Measurements from ENCODE around the gene FOXS1. TPM values are rescaled to one million over a fixed set of nuclear protein-coding genes. Genes with fewer than 3 reads are reported as not detected.

FOXS1 gene
- total RNA-seq = 0.64 and 0.87 TPM in 2 replicates
- polyA plus RNA-seq = 0.96 and 1.1 TPM in 2 replicates

- no peaks in the 10 kb centered on the region for H3K36me3 ChIP-seq (replicated peaks; ENCODE audit: insufficient read depth, low read depth)
- no peak for TF ChIP-seq EZH2 (IDR thresholded peaks at IDR 0.05; ENCODE audit: borderline replicate concordance)
- no peak for TF ChIP-seq EZH2phosphoT487 (IDR thresholded peaks at IDR 0.05; ENCODE audit: low read depth, severe bottlenecking, unreplicated experiment)
- no peak for TF ChIP-seq CTCF (IDR thresholded peaks at IDR 0.05; ENCODE audit: poor library complexity)
- H3K27ac ChIP-seq = no peak within 1 kb of the TSS
- no peaks in the 10 kb centered on the region for H3K9me2 ChIP-seq (replicated peaks; ENCODE audit: insufficient read depth)
- no peaks in the 10 kb centered on the region for H4K20me1 ChIP-seq (ENCODE audit: insufficient read depth, poor library complexity, severe bottlenecking)
- DNase-seq (ENCODE audit: low spot score) = no peak
- peaks cover 30% of the 10 kb centered on the region for H3K27me3 ChIP-seq
- no peak within 1 kb of the TSS for H3K4me2 ChIP-seq
- 73% methylated on average over 21 of the region's 21 CpGs for WGBS (ENCODE audit: low lambda C conversion rate, missing lambda C conversion rate)
- H2AFZ ChIP-seq = no peak within 1 kb of the TSS
- no peak within 1 kb of the TSS for H3K4me3 ChIP-seq
- peaks cover 34% of the 10 kb centered on the region for H3K4me1 ChIP-seq (ENCODE audit: insufficient read depth)
- no peaks in the 10 kb centered on the region for H3K9me3 ChIP-seq (ENCODE audit: low read depth)
- no peaks in the 10 kb centered on the region for H3K79me2 ChIP-seq
Measured at GRCh38 chr20:31845300-31845863, at the start of gene FOXS1. TSS of gene FOXS1 (minus strand) at chr20:31845604. CDS start at chr20:31845542, 62 bp downstream.

GRCh38 chr20:31890646-31891045 is 45.2 kb upstream of the FOXS1 start:
- Histone ChIP-seq H3K36me3 (replicated peaks; ENCODE audit: insufficient read depth, low read depth) (no peaks in the 10 kb centered on the region), H4K20me1 (ENCODE audit: insufficient read depth, poor library complexity, severe bottlenecking) (no peaks in the 10 kb centered on the region), H3K9me3 (ENCODE audit: low read depth) (no peaks in the 10 kb centered on the region), H3K9me2 (replicated peaks; ENCODE audit: insufficient read depth) (no peaks in the 10 kb centered on the region), H3K27ac (no peak overlapping the region), H3K4me3 (no peak overlapping the region), H3K79me2 (no peaks in the 10 kb centered on the region), H2AFZ (no peak overlapping the region), H3K27me3 (peaks cover 4% of the 10 kb centered on the region), H3K4me1 (ENCODE audit: insufficient read depth) (no peaks in the 10 kb centered on the region), H3K4me2 (no peak overlapping the region)
- TF ChIP-seq EZH2 (IDR thresholded peaks at IDR 0.05; ENCODE audit: borderline replicate concordance) (no peak), CTCF (IDR thresholded peaks at IDR 0.05; ENCODE audit: poor library complexity) (no peak), EZH2phosphoT487 (IDR thresholded peaks at IDR 0.05; ENCODE audit: low read depth, severe bottlenecking, unreplicated experiment) (no peak)
- WGBS (ENCODE audit: low lambda C conversion rate, missing lambda C conversion rate) = 74% methylated on average over 8 of the region's 8 CpGs
- DNase-seq (ENCODE audit: low spot score) = no peak

- Histone ChIP-seq H3K4me2 (no peak overlapping the region), H3K27ac (no peak overlapping the region), H3K9me3 (ENCODE audit: low read depth) (no peaks in the 10 kb centered on the region), H3K4me1 (ENCODE audit: insufficient read depth) (no peaks in the 10 kb centered on the region), H3K9me2 (replicated peaks; ENCODE audit: insufficient read depth) (no peaks in the 10 kb centered on the region), H4K20me1 (ENCODE audit: insufficient read depth, poor library complexity, severe bottlenecking) (no peaks in the 10 kb centered on the region), H3K36me3 (replicated peaks; ENCODE audit: insufficient read depth, low read depth) (no peaks in the 10 kb centered on the region), H3K79me2 (no peaks in the 10 kb centered on the region), H3K27me3 (no peaks in the 10 kb centered on the region), H2AFZ (no peak overlapping the region), H3K4me3 (no peak overlapping the region)
- no peak for DNase-seq (ENCODE audit: low spot score)
- TF ChIP-seq EZH2phosphoT487 (IDR thresholded peaks at IDR 0.05; ENCODE audit: low read depth, severe bottlenecking, unreplicated experiment) = no peak
- no peak for TF ChIP-seq EZH2 (IDR thresholded peaks at IDR 0.05; ENCODE audit: borderline replicate concordance)
- TF ChIP-seq CTCF (IDR thresholded peaks at IDR 0.05; ENCODE audit: poor library complexity) = no peak
Measured at GRCh38 chr20:31883829-31884228, 38.4 kb upstream of the FOXS1 start.
